ENCODE data around the gene KRTAP29-1. TPM values are rescaled to one million over a fixed set of nuclear protein-coding genes. Genes with fewer than 3 reads are reported as not detected.

KRTAP29-1 gene
- total RNA-seq, 1 experiment from 2014 or later: not detected

- Histone ChIP-seq H3K27ac (ENCODE audit: insufficient read length, low read depth, low read length) (no peak overlapping the region), H4K5ac (ENCODE audit: insufficient read length, low read depth, low read length) (no peak overlapping the region)
- no peaks in the 10 kb centered on the region for H3K36me3 Mint-ChIP-seq (ENCODE audit: insufficient read depth in 1 of 3, low read depth in 3 of 3)
These were observed 18.1 kb downstream of the KRTAP29-1 start for GRCh38 chr17:41284546-41284945.

More at GRCh38 chr17:41284546-41284945, 18.1 kb downstream of the KRTAP29-1 start:
- Mint-ChIP-seq H3K4me1 (peaks cover 8 to 15% of the 10 kb centered on the region in 2 experiments), H3K27me3 (ENCODE audit: low read depth) (peaks cover 2% of the 10 kb centered on the region; the same call in 1 of the 2 replicates), H3K9me3 (no peaks in the 10 kb centered on the region), H3K4me3 (no peak overlapping the region), H3K27ac (no peak overlapping the region)
- DNase-seq: no peak
- H3K9ac ChIP-seq (ENCODE audit: extremely low read depth, insufficient read length, low read length): no peak overlapping the region
- no peaks in the 10 kb centered on the region for H3K79me1 ChIP-seq (ENCODE audit: insufficient read depth, low read depth, low read length, poor library complexity, severe bottlenecking)
- H3K56ac ChIP-seq (ENCODE audit: insufficient read length, low read depth, low read length): no peak overlapping the region
- H2AK5ac ChIP-seq (ENCODE audit: insufficient read length, low read length): no peak overlapping the region
- H3K4me2 ChIP-seq (ENCODE audit: insufficient read depth, insufficient read length, low read length): no peak overlapping the region
- no peak overlapping the region for H2BK20ac ChIP-seq (ENCODE audit: low read depth, low read length, poor library complexity, severe bottlenecking)
- no peaks in the 10 kb centered on the region for H3K27me3 ChIP-seq (ENCODE audit: insufficient read depth, low read length)
- H3K18ac ChIP-seq (ENCODE audit: insufficient read length, low read depth, low read length): no peak overlapping the region
- no peak overlapping the region for H2BK15ac ChIP-seq (ENCODE audit: low read depth, low read length)
- WGBS (ENCODE audit: extremely low coverage, insufficient read length, low lambda C conversion rate): no CpG with 5 or more reads among the region's 2 CpGs
- H4K8ac ChIP-seq (replicated peaks; ENCODE audit: insufficient read length, low read depth, low read length): no peak overlapping the region
- H3K23ac ChIP-seq (ENCODE audit: insufficient read length, low read depth, low read length): no peak overlapping the region
- H3K23me2 ChIP-seq (ENCODE audit: insufficient read length, low read depth, low read length, poor library complexity, severe bottlenecking): no peaks in the 10 kb centered on the region
- H3K79me2 ChIP-seq (ENCODE audit: insufficient read depth, low read length): no peaks in the 10 kb centered on the region
- H2AFZ ChIP-seq (ENCODE audit: low read length): no peak overlapping the region
- TF ChIP-seq CTCF (conservative IDR thresholded peaks at IDR 0.05): no peak
- H2BK5ac ChIP-seq (ENCODE audit: insufficient read length, low read length): no peak overlapping the region
- H2BK12ac ChIP-seq (ENCODE audit: insufficient read length, low read depth, low read length): no peak overlapping the region
- no peak overlapping the region for H3K4ac ChIP-seq (ENCODE audit: low read depth, low read length)
- H3K9me3 ChIP-seq (ENCODE audit: control insufficient read depth, low read depth, low read length): no peaks in the 10 kb centered on the region
- peaks cover 8% of the 10 kb centered on the region; the same call in 1 of the 2 replicates for H3K4me1 ChIP-seq (ENCODE audit: insufficient read depth, low read length)
- no peak overlapping the region for H3T11ph ChIP-seq (ENCODE audit: low read length)
- no peak overlapping the region for H2BK120ac ChIP-seq (ENCODE audit: low read depth, low read length, poor library complexity, severe bottlenecking)
- no peak overlapping the region for H3K14ac ChIP-seq (ENCODE audit: insufficient read depth, low read length)
- no peaks in the 10 kb centered on the region for H4K20me1 ChIP-seq (ENCODE audit: control insufficient read depth, insufficient read depth, insufficient read length)
- no peak overlapping the region for H4K91ac ChIP-seq (ENCODE audit: insufficient read length, low read depth, low read length)
